Neutrophil (primary cell): Measurements from ENCODE around the gene S1PR3.

ENCODE experiments used
- H3K27ac ChIP-seq: fragments of 200-600 bp; sonication (generic); 2 replicates; pipeline ENCODE4 v1.5.1; 2016; ENCODE audit warnings: mild to moderate bottlenecking, moderate library complexity
- H3K27me3 ChIP-seq: fragments of 200-600 bp; sonication (generic); 2 replicates; pipeline ENCODE4 v1.6.0; 2016; ENCODE audit warnings: mild to moderate bottlenecking
- H3K36me3 ChIP-seq: fragments of 200-600 bp; sonication (generic); 2 replicates; pipeline ENCODE4 v1.5.1; 2017
- H3K4me1 ChIP-seq, 2 experiments: fragments of 200-600 bp in 1 of 2; sonication (generic) in 1 of 2; 1 replicate in 1 of 2; 2 replicates in 1 of 2; pipeline versions ENCODE4 v1.5.1 to v1.6.1; 2013 to 2016; ENCODE audit warnings: low read depth in 1 of 2, low read length in 1 of 2, mild to moderate bottlenecking in 1 of 2, moderate library complexity in 1 of 2; ENCODE audit not compliant: control insufficient read depth in 1 of 2, insufficient read depth in 1 of 2
- H3K4me3 ChIP-seq, 2 experiments: fragments of 200-600 bp in 1 of 2; sonication (generic) in 1 of 2; 1 replicate in 1 of 2; 2 replicates in 1 of 2; pipeline ENCODE4 v1.5.1; 2013 to 2016; ENCODE audit warnings: low read depth in 1 of 2, low read length in 1 of 2, mild to moderate bottlenecking in 1 of 2, moderate library complexity in 1 of 2
- H3K9me3 ChIP-seq: fragments of 200-600 bp; sonication (generic); 2 replicates; pipeline ENCODE4 v1.5.1; 2016
- TF ChIP-seq, protein P1 (sequence below): fragments of 200-600 bp; sonication (generic); IDR thresholded peaks from 2 replicates; pipeline ENCODE4 v1.5.1; 2016; ENCODE audit warnings: antibody characterized with exemption

The S1PR3 gene

GRCh38 chr9:89044881-89045280 is 53.6 kb downstream of the S1PR3 start:
- peaks cover 28% of the 10 kb centered on the region for H3K27me3 ChIP-seq
- H3K36me3 ChIP-seq: no peaks in the 10 kb centered on the region
- no peaks in the 10 kb centered on the region for H3K4me1 ChIP-seq
- H3K4me3 ChIP-seq: no peak overlapping the region
- TF ChIP-seq, protein P1, sequence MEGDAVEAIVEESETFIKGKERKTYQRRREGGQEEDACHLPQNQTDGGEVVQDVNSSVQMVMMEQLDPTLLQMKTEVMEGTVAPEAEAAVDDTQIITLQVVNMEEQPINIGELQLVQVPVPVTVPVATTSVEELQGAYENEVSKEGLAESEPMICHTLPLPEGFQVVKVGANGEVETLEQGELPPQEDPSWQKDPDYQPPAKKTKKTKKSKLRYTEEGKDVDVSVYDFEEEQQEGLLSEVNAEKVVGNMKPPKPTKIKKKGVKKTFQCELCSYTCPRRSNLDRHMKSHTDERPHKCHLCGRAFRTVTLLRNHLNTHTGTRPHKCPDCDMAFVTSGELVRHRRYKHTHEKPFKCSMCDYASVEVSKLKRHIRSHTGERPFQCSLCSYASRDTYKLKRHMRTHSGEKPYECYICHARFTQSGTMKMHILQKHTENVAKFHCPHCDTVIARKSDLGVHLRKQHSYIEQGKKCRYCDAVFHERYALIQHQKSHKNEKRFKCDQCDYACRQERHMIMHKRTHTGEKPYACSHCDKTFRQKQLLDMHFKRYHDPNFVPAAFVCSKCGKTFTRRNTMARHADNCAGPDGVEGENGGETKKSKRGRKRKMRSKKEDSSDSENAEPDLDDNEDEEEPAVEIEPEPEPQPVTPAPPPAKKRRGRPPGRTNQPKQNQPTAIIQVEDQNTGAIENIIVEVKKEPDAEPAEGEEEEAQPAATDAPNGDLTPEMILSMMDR: no peak
- no peaks in the 10 kb centered on the region for H3K9me3 ChIP-seq
- no peak overlapping the region for H3K27ac ChIP-seq

- TF ChIP-seq, protein P1: no peak
- no peak overlapping the region for H3K27ac ChIP-seq
- peaks cover 26% of the 10 kb centered on the region for H3K27me3 ChIP-seq
- H3K9me3 ChIP-seq: no peaks in the 10 kb centered on the region
- H3K4me1 ChIP-seq: no peaks in the 10 kb centered on the region
- no peaks in the 10 kb centered on the region for H3K36me3 ChIP-seq
- H3K4me3 ChIP-seq: no peak overlapping the region
These were observed 55.6 kb downstream of the S1PR3 start for GRCh38 chr9:89046832-89047231.

- Histone ChIP-seq H3K36me3 (no peaks in the 10 kb centered on the region), H3K27ac (no peak overlapping the region), H3K4me1 (no peaks in the 10 kb centered on the region), H3K4me3 (no peak overlapping the region), H3K9me3 (no peaks in the 10 kb centered on the region), H3K27me3 (peaks cover 27% of the 10 kb centered on the region)
- TF ChIP-seq, protein P1: no peak
These were observed 56.4 kb downstream of the S1PR3 start for GRCh38 chr9:89047667-89048066.

DNA sequence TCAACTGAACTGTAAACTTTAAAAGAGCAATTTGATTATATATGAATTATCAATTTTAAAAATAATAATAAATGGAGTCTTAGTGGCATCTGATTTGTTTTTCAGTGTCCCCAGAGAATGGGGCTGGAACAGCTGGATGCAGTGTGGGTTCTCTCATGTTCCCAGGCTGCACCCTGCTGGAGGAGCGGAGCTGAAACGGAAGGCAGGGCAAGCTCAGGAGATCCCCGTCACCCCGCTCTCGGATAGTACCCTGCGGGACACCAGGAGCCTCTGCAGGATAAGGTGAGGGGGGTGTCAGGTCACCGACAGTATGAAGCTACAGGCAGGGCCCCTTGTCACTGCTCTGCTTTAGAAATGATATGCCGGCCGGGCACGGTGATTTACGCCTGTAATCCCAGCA is 57.3 kb downstream of the S1PR3 start:
- Histone ChIP-seq H3K4me1 (no peaks in the 10 kb centered on the region), H3K9me3 (no peaks in the 10 kb centered on the region), H3K27ac (no peak overlapping the region), H3K27me3 (peaks cover 27% of the 10 kb centered on the region), H3K36me3 (no peaks in the 10 kb centered on the region), H3K4me3 (no peak overlapping the region)
- TF ChIP-seq, protein P1: no peak

DNA sequence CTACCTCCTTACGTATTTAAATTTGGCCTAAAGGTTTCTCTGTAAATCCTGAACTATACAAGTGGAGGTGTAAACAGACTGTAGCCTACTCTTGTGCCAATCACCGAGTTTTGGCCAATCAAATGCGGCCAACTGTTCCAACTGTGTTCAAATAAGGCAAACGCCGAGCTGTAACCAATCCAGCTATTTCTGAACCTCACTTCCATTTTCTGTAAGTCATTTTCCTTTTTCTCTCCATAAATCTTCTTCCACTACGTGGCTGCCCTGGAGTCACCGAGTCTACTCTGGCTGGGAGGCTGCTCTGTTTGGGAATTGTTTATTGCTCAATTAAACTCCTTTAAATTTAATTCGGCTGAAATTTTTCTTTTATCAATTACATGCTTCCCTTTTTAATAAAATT is 58.4 kb downstream of the S1PR3 start:
- TF ChIP-seq, protein P1: no peak
- Histone ChIP-seq H3K36me3 (no peaks in the 10 kb centered on the region), H3K27ac (no peak overlapping the region), H3K4me1 (no peaks in the 10 kb centered on the region), H3K4me3 (no peak overlapping the region), H3K9me3 (no peaks in the 10 kb centered on the region), H3K27me3 (peaks cover 25% of the 10 kb centered on the region)
